HG02884 (cell line): ENCODE results near the gene MED7.
"Not testable (repeated sequence)": the region's sequence is repeated elsewhere in the genome, so short reads cannot be mapped to it uniquely, and the experiment has no call there.

Source experiments
- ATAC-seq: cut with Tn5 transposase; IDR thresholded peaks from one replicate; pipeline ENCODE4 v1.9.1; 2021; ENCODE audit warnings: mild to moderate bottlenecking, moderate library complexity; ENCODE audit not compliant: unreplicated experiment

The MED7 gene

GRCh38 chr5:157142317-157143126, at the start of gene MED7:
Gene MED7 (minus strand): TSS chr5:157142865. CDS start chr5:157139431, 3,434 bp downstream.
- peak; percentile 100 for ATAC-seq

GRCh38 chr5:157189223-157189622, 46.6 kb upstream of the MED7 start:
- peak; percentile 87 for ATAC-seq

GRCh38 chr5:157188270-157188669, 45.6 kb upstream of the MED7 start:
- ATAC-seq, result no peak

- no peak for ATAC-seq
These were observed 44.5 kb upstream of the MED7 start for GRCh38 chr5:157187046-157187754.

GRCh38 chr5:157186309-157187045, 43.8 kb upstream of the MED7 start:
- ATAC-seq, result no peak

- not testable (repeated sequence) for ATAC-seq
These were observed 42.5 kb upstream of the MED7 start for GRCh38 chr5:157185122-157185521.

GRCh38 chr5:157184117-157184670, 41.5 kb upstream of the MED7 start:
- no peak for ATAC-seq

- no peak for ATAC-seq
These were observed 39.6 kb upstream of the MED7 start for GRCh38 chr5:157182143-157182757.

- no peak for ATAC-seq
These were observed 38.0 kb upstream of the MED7 start, which contains the start of gene ITK for GRCh38 chr5:157180374-157181264. Gene ITK (plus strand): TSS chr5:157180840. CDS start chr5:157180978, 138 bp downstream.

GRCh38 chr5:157178966-157179365, 36.3 kb upstream of the MED7 start:
- no peak for ATAC-seq

- no peak for ATAC-seq
These were observed 35.3 kb upstream of the MED7 start for GRCh38 chr5:157177953-157178352.

- no peak for ATAC-seq
These were observed 32.5 kb upstream of the MED7 start for GRCh38 chr5:157175071-157175612.

- ATAC-seq, result peak; percentile 99
These were observed 29.7 kb upstream of the MED7 start for GRCh38 chr5:157172403-157172802.

GRCh38 chr5:157168286-157168685, 25.6 kb upstream of the MED7 start:
- ATAC-seq, result no peak

GRCh38 chr5:157167214-157167621, 24.6 kb upstream of the MED7 start:
- no peak for ATAC-seq

GRCh38 chr5:157166214-157167213, 23.8 kb upstream of the MED7 start, which contains the start of gene GARIN3:
Gene GARIN3 (minus strand): TSS chr5:157166264. CDS start chr5:157166168, 96 bp downstream.
- no peak for ATAC-seq

- no peak for ATAC-seq
These were observed 23.0 kb upstream of the MED7 start for GRCh38 chr5:157165668-157166067.

- ATAC-seq, result no peak
These were observed 22.6 kb upstream of the MED7 start for GRCh38 chr5:157165261-157165660.
